ENCODE data around the gene TRAF2. TPM values are rescaled to one million over a fixed set of nuclear protein-coding genes. Genes with fewer than 3 reads are reported as not detected.
A peak's percentile ranks its signal among the peaks of the same experiment; 100 is the strongest.

The TRAF2 gene
- total and polyA plus RNA-seq, 2 donors (not counting 1 experiment from before 2014, with no cell fraction given), result 25.5 to 54.5 TPM

GRCh38 chr9:136944212-136944518, 57.8 kb downstream of the TRAF2 start:
- DNase-seq (no peak), ATAC-seq (ENCODE audit: low read depth) (peak; percentile 48)
- Histone ChIP-seq H3K9me3 (ENCODE audit: control extremely low read depth in 1 of 3, control insufficient read depth in 2 of 3, insufficient read depth in 1 of 3, low read length in 2 of 3) (no peaks in the 10 kb centered on the region), H3K27me3 (replicated peaks in 1 of 4; ENCODE audit: control extremely low read depth in 1 of 4, control insufficient read depth in 3 of 4, insufficient read depth in 4 of 4, low read length in 3 of 4) (no peaks in the 10 kb centered on the region), H3K27ac (ENCODE audit: low read length in 2 of 2) (peak overlapping the region in 1 of 2 donors; percentile 48), H3K4me2 (replicated peaks; ENCODE audit: low read depth, low read length, poor library complexity, severe bottlenecking) (peak overlapping the region; percentile 81), H2AFZ (ENCODE audit: insufficient read depth, low read depth, low read length, poor library complexity, severe bottlenecking) (peak overlapping the region; percentile 60), H3K9ac (ENCODE audit: low read length) (peak overlapping the region; percentile 69), H3K36me3 (replicated peaks in 1 of 2; ENCODE audit: control extremely low read depth in 1 of 2, control insufficient read depth in 1 of 2, extremely low read depth in 1 of 2, insufficient read depth in 2 of 2, low read length in 1 of 2) (peaks cover 2 to 36% of the 10 kb centered on the region in 2 experiments), H3K4me3 (ENCODE audit: control extremely low read depth in 1 of 5, extremely low read depth in 1 of 5, insufficient read depth in 1 of 5, low read depth in 2 of 5, low read length in 4 of 5) (peak overlapping the region; percentile 47 to 72 (median 63)), H3K4me1 (ENCODE audit: control insufficient read depth in 2 of 2, insufficient read depth in 2 of 2, low read length in 2 of 2) (peaks cover 8 to 22% of the 10 kb centered on the region in 2 donors), H4K20me1 (ENCODE audit: control insufficient read depth, insufficient read depth, low read length, poor library complexity, severe bottlenecking) (peaks cover 45% of the 10 kb centered on the region), H3K79me2 (ENCODE audit: control insufficient read depth, insufficient read depth, low read length) (peaks cover 22% of the 10 kb centered on the region)
- Mint-ChIP-seq H3K27me3 (no peaks in the 10 kb centered on the region), H3K9me3 (ENCODE audit: insufficient read depth) (no peaks in the 10 kb centered on the region), H3K4me3 (peak overlapping the region; percentile 80), H3K4me1 (peaks cover 9% of the 10 kb centered on the region), H3K27ac (no peak overlapping the region)
- no peak for TF ChIP-seq EZH2 (IDR thresholded peaks at IDR 0.05; ENCODE audit: borderline replicate concordance, insufficient read depth, low read depth, low read length, poor library complexity, severe bottlenecking)
- TF ChIP-seq, protein P1, sequence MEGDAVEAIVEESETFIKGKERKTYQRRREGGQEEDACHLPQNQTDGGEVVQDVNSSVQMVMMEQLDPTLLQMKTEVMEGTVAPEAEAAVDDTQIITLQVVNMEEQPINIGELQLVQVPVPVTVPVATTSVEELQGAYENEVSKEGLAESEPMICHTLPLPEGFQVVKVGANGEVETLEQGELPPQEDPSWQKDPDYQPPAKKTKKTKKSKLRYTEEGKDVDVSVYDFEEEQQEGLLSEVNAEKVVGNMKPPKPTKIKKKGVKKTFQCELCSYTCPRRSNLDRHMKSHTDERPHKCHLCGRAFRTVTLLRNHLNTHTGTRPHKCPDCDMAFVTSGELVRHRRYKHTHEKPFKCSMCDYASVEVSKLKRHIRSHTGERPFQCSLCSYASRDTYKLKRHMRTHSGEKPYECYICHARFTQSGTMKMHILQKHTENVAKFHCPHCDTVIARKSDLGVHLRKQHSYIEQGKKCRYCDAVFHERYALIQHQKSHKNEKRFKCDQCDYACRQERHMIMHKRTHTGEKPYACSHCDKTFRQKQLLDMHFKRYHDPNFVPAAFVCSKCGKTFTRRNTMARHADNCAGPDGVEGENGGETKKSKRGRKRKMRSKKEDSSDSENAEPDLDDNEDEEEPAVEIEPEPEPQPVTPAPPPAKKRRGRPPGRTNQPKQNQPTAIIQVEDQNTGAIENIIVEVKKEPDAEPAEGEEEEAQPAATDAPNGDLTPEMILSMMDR (IDR thresholded peaks at IDR 0.05), result no peak
- intact Hi-C loops (cut with micrococcal nuclease), result loop anchor here (1.0 to 2.0 kb wide), 6 partner anchors 42 to 153 kb away; partner anchors contain the start of genes PAXX, PHPT1, TMEM141 and TRAF2
- under 1% methylated on average over 45 of the region's 45 CpGs for WGBS (ENCODE audit: insufficient coverage)
- ChIA-PET CTCF (interaction anchor here (1.0 to 2.4 kb wide), 6 partner anchors 48 to 102 kb away, joined by 3 to 10 read pairs (median 6); partner anchors contain the start of genes AJM1 and PAXX), POLR2A (interaction anchor here (0.6 to 1.0 kb wide), 2 partner anchors 46 to 66 kb away, joined by 3 read pairs; no protein-coding TSS in a partner anchor)
